Uterus (tissue), 2 donors: ENCODE results near the gene NELL1.

Experiments used
- CTCF ChIP-seq, 4 experiments: fragments of 200-600 bp in 2 of 4; fragments of 450-650 bp in 2 of 4; sonication (generic) in 2 of 4; IDR thresholded peaks; one replicate each; pipeline ENCODE4 v1.5.1; 2016 to 2019; ENCODE audit warnings: antibody characterized with exemption in 4 of 4, mild to moderate bottlenecking in 2 of 4, moderate library complexity in 1 of 4
- POLR2A ChIP-seq, 2 donors: fragments of 450-650 bp; IDR thresholded peaks; one replicate each; pipeline ENCODE4 v1.6.1; 2016; ENCODE audit warnings: antibody characterized with exemption in 2 of 2, mild to moderate bottlenecking in 1 of 2, moderate library complexity in 1 of 2

- no peak for TF ChIP-seq POLR2A (IDR thresholded peaks at IDR 0.05)
- no peak for TF ChIP-seq CTCF (IDR thresholded peaks at IDR 0.05)
These were observed 895.7 kb downstream of the NELL1 start for GRCh38 chr11:21564833-21565682.
